ENCODE measurements around the gene KHNYN.

DNA sequence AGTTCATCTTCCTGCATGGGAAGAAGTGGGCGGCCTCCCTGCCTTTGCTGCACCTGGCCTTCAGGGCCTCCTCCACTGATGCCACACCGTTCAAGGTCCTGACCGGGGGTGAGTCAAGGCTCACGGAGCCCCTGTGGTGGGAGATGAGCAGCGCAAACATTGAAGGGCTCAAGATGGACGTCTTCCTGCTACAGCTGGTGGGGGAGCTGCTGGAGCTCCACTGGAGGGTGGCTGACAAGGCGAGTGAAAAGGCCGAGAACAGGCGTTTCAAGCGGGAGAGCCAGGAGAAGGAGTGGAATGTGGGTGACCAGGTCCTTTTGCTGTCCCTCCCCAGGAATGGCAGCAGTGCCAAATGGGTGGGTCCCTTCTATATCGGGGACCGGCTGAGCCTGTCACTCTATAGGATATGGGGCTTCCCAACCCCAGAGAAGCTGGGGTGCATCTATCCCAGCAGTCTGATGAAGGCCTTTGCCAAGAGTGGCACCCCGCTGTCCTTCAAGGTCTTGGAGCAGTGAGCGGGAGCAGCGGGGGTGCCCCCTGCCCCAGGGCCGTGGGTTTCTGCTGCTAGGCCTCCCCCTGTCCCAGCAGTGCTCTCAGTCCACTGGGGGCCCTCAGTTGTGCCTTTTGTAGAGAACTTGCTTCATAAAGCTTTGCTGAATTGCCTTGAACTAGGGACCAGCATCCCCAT, 12.7 kb upstream of the KHNYN start:
- TF ChIP-seq, protein P1, sequence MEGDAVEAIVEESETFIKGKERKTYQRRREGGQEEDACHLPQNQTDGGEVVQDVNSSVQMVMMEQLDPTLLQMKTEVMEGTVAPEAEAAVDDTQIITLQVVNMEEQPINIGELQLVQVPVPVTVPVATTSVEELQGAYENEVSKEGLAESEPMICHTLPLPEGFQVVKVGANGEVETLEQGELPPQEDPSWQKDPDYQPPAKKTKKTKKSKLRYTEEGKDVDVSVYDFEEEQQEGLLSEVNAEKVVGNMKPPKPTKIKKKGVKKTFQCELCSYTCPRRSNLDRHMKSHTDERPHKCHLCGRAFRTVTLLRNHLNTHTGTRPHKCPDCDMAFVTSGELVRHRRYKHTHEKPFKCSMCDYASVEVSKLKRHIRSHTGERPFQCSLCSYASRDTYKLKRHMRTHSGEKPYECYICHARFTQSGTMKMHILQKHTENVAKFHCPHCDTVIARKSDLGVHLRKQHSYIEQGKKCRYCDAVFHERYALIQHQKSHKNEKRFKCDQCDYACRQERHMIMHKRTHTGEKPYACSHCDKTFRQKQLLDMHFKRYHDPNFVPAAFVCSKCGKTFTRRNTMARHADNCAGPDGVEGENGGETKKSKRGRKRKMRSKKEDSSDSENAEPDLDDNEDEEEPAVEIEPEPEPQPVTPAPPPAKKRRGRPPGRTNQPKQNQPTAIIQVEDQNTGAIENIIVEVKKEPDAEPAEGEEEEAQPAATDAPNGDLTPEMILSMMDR (IDR thresholded peaks at IDR 0.05; ENCODE audit: insufficient read depth, low read length, poor library complexity, severe bottlenecking) = no peak
- no peak for TF ChIP-seq EZH2phosphoT487 (conservative IDR thresholded peaks at IDR 0.05; ENCODE audit: low read length)
